DMS114 treated with DMSO at 0.1 percent for 48 hours (cell line): ENCODE data around the gene RGS1.

Source experiments
- DNase-seq: peaks from one replicate; lab custom pipeline; 2025; ENCODE audit not compliant: unreplicated experiment; lab: John Stamatoyannopoulos, UW

RGS1 gene

GRCh38 chr1:192615055-192615454 is 39.5 kb downstream of the RGS1 start:
- no peak for DNase-seq

GRCh38 chr1:192620071-192620635 is 44.6 kb downstream of the RGS1 start:
- DNase-seq = no peak

GRCh38 chr1:192626366-192627179 is 51.0 kb downstream of the RGS1 start:
- no peak for DNase-seq

GRCh38 chr1:192627901-192628300 is 52.3 kb downstream of the RGS1 start:
- DNase-seq = no peak

GRCh38 chr1:192628396-192629057 is 53.0 kb downstream of the RGS1 start:
- DNase-seq = no peak

- DNase-seq = no peak
These were observed 54.0 kb downstream of the RGS1 start for GRCh38 chr1:192629612-192630011.
